HL-60 (cell line): ENCODE results near the gene MID1.

Source experiments
- CTCF ChIP-seq: IDR thresholded peaks from one replicate; pipeline ENCODE4 v1.5.1; 2011; ENCODE audit warnings: low read length, control low read depth, inconsistent platforms; ENCODE audit not compliant: insufficient read depth
- GABPA ChIP-seq: IDR thresholded peaks from 2 replicates; pipeline ENCODE4 v1.6.1; 2012; ENCODE audit warnings: low read depth
- POLR2AphosphoS5 ChIP-seq: IDR thresholded peaks from 2 replicates; pipeline ENCODE4 v1.6.1; 2012; ENCODE audit warnings: low read depth
- REST ChIP-seq: IDR thresholded peaks from 2 replicates; pipeline ENCODE4 v1.6.1; 2012; ENCODE audit warnings: low read depth; ENCODE audit not compliant: insufficient replicate concordance
- SPI1 ChIP-seq: IDR thresholded peaks from 2 replicates; pipeline ENCODE4 v1.6.1; 2012; ENCODE audit warnings: low read depth, mild to moderate bottlenecking, borderline replicate concordance

GRCh38 chrX:10506781-10507180 is 113.6 kb downstream of the MID1 start:
- TF ChIP-seq SPI1 (no peak), REST (no peak), GABPA (no peak), CTCF (no peak), POLR2AphosphoS5 (no peak)
